HG03175 (cell line): ENCODE results near the gene TMEM231.

Experiments used
- ATAC-seq: cut with Tn5 transposase; IDR thresholded peaks from one replicate; pipeline ENCODE4 v1.9.1; 2021; ENCODE audit warnings: mild to moderate bottlenecking, moderate library complexity; ENCODE audit not compliant: unreplicated experiment

Gene TMEM231

DNA sequence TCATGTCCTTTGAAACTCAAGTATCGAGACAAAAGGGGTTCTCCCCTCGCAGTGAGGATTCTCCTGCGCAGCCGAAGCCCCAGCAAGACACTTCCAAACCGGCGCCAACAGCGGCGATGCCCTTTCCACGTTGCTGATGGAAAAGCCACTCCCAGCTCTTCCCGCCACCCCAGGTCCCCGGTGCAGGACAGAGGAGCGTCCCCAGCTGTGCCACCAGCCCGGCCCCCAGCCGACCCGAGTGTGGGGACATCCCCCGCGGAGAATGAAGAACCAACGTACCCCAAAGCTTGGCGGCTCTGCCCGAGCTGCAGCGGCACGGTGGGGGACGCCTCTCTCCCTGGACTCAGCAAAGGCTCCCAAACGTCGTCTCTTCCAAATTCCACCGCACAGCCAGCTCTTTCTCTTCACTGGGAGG is 61.4 kb downstream of the TMEM231 start:
- no peak for ATAC-seq

DNA sequence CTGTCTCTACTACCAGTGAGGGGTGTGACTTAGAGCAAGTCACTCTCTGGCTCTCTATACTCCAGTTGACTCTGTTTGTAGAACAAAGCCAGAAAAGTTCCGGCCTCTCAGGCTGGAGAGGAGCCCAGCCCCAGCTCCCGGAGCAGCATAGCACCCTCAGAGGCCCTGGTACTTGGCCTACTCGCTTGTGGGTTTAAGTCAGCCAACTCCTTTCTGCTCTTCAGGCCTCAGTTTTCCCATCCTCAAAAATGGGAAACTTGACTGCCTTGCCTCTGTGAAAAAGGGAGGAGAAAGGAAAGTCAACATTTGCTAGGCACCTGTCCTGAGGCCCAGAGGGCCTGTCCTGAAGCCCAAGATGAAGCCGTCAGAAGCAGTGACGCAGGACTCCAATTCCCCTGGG is 61.9 kb downstream of the TMEM231 start:
- ATAC-seq: no peak

DNA sequence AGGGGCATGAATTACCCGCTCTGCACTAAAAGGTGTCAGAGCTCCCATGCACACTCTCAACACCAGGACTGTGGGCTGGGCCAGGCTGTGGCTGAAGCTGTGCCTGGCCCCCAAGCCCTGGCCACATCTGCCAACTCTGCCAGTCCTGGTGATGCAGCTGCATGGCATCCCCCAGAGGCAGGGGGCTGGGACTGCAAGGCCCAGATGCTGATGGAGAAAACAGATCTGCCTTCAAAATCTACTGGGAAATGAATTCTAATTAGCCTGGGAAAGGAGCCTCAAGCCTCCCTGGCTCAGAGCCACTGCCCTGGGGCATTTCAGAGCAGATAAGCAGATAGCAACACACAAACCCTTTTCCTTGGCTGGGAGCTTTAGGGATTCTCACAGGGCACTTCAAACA is 64.2 kb downstream of the TMEM231 start:
- ATAC-seq: no peak

DNA sequence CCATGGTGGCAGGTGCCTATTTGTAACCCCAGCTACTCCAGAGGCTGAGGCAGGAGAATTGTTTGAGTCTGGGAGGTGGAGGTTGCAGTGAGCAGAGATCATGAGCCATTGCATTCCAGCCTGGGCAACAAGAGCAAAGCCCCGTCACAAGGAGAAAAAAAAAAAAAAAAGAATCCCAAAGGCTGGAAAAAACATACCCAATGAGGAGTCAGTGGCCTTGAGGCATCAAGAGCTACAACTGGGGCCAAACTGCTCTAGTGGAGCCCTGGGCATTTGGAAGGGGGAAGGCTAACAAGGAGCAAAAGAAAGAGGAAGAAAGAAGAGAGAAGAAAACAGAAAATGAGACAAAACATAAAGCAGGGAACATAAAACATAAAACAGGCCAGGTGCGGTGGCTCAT is 67.7 kb downstream of the TMEM231 start:
- no peak for ATAC-seq
